ENCODE measurements around the gene RNF223.

The RNF223 gene

GRCh38 chr1:1086911-1087341, 12.8 kb upstream of the RNF223 start:
- H3K4me3 ChIP-seq (ENCODE audit: low read depth, low read length): no peak overlapping the region
- TF ChIP-seq, protein P1, sequence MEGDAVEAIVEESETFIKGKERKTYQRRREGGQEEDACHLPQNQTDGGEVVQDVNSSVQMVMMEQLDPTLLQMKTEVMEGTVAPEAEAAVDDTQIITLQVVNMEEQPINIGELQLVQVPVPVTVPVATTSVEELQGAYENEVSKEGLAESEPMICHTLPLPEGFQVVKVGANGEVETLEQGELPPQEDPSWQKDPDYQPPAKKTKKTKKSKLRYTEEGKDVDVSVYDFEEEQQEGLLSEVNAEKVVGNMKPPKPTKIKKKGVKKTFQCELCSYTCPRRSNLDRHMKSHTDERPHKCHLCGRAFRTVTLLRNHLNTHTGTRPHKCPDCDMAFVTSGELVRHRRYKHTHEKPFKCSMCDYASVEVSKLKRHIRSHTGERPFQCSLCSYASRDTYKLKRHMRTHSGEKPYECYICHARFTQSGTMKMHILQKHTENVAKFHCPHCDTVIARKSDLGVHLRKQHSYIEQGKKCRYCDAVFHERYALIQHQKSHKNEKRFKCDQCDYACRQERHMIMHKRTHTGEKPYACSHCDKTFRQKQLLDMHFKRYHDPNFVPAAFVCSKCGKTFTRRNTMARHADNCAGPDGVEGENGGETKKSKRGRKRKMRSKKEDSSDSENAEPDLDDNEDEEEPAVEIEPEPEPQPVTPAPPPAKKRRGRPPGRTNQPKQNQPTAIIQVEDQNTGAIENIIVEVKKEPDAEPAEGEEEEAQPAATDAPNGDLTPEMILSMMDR (IDR thresholded peaks at IDR 0.05; ENCODE audit: low read depth, low read length): no peak
- no peak for DNase-seq (ENCODE audit: low read depth, low spot score)
- in situ Hi-C loops (cut with HindIII; ENCODE audit: low sequenced_read_pairs): no loop called here

GRCh38 chr1:1085911-1086841, 12.1 kb upstream of the RNF223 start:
- in situ Hi-C loops (cut with HindIII; ENCODE audit: low sequenced_read_pairs): no loop called here
- no peak for DNase-seq (ENCODE audit: low read depth, low spot score)
- H3K4me3 ChIP-seq (ENCODE audit: low read depth, low read length): no peak overlapping the region
- TF ChIP-seq, protein P1 (IDR thresholded peaks at IDR 0.05; ENCODE audit: low read depth, low read length): no peak

GRCh38 chr1:1085171-1085841, 11.2 kb upstream of the RNF223 start:
- TF ChIP-seq, protein P1 (IDR thresholded peaks at IDR 0.05; ENCODE audit: low read depth, low read length): no peak
- no peak for DNase-seq (ENCODE audit: low read depth, low spot score)
- no peak overlapping the region for H3K4me3 ChIP-seq (ENCODE audit: low read depth, low read length)
- in situ Hi-C loops (cut with HindIII; ENCODE audit: low sequenced_read_pairs): no loop called here

GRCh38 chr1:1084372-1085170, 10.5 kb upstream of the RNF223 start:
- no peak for DNase-seq (ENCODE audit: low read depth, low spot score)
- in situ Hi-C loops (cut with HindIII; ENCODE audit: low sequenced_read_pairs): no loop called here
- H3K4me3 ChIP-seq (ENCODE audit: low read depth, low read length): no peak overlapping the region
- TF ChIP-seq, protein P1 (IDR thresholded peaks at IDR 0.05; ENCODE audit: low read depth, low read length): no peak

- no peak for DNase-seq (ENCODE audit: low read depth, low spot score)
- TF ChIP-seq, protein P1 (IDR thresholded peaks at IDR 0.05; ENCODE audit: low read depth, low read length): no peak
- in situ Hi-C loops (cut with HindIII; ENCODE audit: low sequenced_read_pairs): no loop called here
- no peak overlapping the region for H3K4me3 ChIP-seq (ENCODE audit: low read depth, low read length)
Measured at GRCh38 chr1:1083416-1084371, 9.6 kb upstream of the RNF223 start.
